Measurements from ENCODE around the gene LEP. TPM values are rescaled to one million over a fixed set of nuclear protein-coding genes. Genes with fewer than 3 reads are reported as not detected.
"Not testable (repeated sequence)": the region's sequence is repeated elsewhere in the genome, so short reads cannot be mapped to it uniquely, and the experiment has no call there.

LEP gene
- total RNA-seq, 1 donor from 2014 or later = 7.4 TPM

DNA sequence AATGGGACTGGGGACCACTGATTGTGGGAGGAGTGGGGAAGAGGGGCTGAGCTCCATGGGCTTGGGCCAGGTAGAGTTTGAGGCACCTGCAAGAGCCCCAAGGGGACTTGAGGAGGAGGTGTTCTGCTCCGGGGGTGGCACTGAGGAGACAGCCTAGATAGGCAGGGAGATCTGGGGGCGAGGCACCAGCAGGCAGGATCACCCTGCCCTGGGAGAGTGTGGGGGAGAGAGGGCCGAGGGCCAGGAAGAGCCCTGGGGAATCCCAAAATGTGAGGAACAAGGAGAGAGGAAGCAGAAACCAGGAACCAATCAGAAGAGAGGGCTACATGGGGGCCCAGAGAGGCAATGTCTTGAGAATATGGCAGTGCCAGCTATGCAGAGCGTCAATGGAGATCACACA is 34.6 kb downstream of the LEP start:
- no peaks in the 10 kb centered on the region for H3K27me3 ChIP-seq
- H3K36me3 ChIP-seq = no peaks in the 10 kb centered on the region
- H3K27ac ChIP-seq = no peak overlapping the region
- TF ChIP-seq POLR2AphosphoS5 (IDR thresholded peaks at IDR 0.05; ENCODE audit: insufficient read depth in 1 of 2, low read depth in 1 of 2) (no peak), POLR2A (IDR thresholded peaks at IDR 0.05) (no peak)
- TF ChIP-seq, protein P1, sequence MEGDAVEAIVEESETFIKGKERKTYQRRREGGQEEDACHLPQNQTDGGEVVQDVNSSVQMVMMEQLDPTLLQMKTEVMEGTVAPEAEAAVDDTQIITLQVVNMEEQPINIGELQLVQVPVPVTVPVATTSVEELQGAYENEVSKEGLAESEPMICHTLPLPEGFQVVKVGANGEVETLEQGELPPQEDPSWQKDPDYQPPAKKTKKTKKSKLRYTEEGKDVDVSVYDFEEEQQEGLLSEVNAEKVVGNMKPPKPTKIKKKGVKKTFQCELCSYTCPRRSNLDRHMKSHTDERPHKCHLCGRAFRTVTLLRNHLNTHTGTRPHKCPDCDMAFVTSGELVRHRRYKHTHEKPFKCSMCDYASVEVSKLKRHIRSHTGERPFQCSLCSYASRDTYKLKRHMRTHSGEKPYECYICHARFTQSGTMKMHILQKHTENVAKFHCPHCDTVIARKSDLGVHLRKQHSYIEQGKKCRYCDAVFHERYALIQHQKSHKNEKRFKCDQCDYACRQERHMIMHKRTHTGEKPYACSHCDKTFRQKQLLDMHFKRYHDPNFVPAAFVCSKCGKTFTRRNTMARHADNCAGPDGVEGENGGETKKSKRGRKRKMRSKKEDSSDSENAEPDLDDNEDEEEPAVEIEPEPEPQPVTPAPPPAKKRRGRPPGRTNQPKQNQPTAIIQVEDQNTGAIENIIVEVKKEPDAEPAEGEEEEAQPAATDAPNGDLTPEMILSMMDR (IDR thresholded peaks at IDR 0.05) = no peak
- peak in 1 of 2 donors; percentile 69 for DNase-seq (ENCODE audit: extremely low spot score in 2 of 2)
- H3K4me3 ChIP-seq = no peak overlapping the region
- H3K4me1 ChIP-seq = peaks cover 14% of the 10 kb centered on the region
- intact Hi-C loops (cut with DNase I) = no loop called here
- H3K9me3 ChIP-seq = peaks cover 5% of the 10 kb centered on the region

DNA sequence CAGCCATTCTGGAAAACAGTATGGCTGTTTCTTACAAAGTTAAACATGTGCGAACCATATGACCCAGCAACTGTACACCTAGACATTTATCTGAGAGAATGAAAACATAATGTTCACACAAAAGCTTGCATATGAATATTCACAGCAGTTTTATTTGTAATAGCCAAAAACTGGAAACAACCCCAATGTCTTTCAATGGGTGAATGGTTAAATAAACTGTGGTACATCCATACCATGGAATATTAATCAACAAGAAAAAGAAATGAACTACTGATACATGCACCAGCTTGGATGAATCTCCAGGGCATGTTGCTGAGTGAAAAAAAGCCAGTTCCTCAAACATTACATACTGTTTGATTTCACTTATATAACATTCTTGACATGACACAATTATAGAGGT is 37.3 kb downstream of the LEP start:
- Histone ChIP-seq H3K27me3 (no peaks in the 10 kb centered on the region), H3K9me3 (peaks cover 10% of the 10 kb centered on the region), H3K4me1 (no peaks in the 10 kb centered on the region), H3K4me3 (no peak overlapping the region), H3K27ac (no peak overlapping the region), H3K36me3 (no peaks in the 10 kb centered on the region)
- DNase-seq (ENCODE audit: extremely low spot score in 2 of 2) = no peak
- intact Hi-C loops (cut with DNase I) = no loop called here
- no peak for TF ChIP-seq POLR2AphosphoS5 (IDR thresholded peaks at IDR 0.05; ENCODE audit: insufficient read depth in 1 of 2, low read depth in 1 of 2)
- no peak for TF ChIP-seq POLR2A (IDR thresholded peaks at IDR 0.05)
- TF ChIP-seq, protein P1 (IDR thresholded peaks at IDR 0.05) = no peak

DNA sequence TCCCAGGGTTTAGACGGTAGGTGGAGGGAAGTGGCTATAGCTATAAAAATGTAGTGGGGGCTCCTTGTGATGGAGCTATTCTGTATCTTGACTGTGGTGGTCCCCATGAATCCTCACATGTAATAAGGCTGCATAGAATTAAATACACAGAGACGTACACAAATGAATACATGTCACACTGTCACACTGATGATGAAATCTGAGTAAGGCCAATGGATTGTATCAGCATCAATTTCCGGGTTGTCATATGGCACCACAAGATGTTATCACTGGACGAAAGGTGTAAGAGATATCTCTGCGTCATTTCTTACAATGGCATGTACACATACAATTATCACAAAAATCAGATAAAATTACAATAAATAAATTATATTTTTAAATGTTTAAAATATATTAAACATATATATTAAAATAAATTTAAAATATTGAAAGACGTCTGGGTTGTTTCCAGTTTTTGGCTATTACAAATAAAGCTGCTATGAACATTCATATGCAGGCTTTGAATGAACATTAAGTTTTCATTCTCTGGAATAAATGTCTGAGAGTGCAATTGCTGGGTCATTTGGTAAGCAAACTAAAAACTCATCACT is 38.1 kb downstream of the LEP start:
- TF ChIP-seq POLR2A (IDR thresholded peaks at IDR 0.05) = no peak
- DNase-seq (ENCODE audit: extremely low spot score in 2 of 2) = no peak
- Histone ChIP-seq H3K9me3 (peaks cover 10% of the 10 kb centered on the region), H3K4me3 (no peak overlapping the region), H3K4me1 (no peaks in the 10 kb centered on the region), H3K27ac (no peak overlapping the region), H3K27me3 (no peaks in the 10 kb centered on the region), H3K36me3 (no peaks in the 10 kb centered on the region)
- intact Hi-C loops (cut with DNase I) = no loop called here

DNA sequence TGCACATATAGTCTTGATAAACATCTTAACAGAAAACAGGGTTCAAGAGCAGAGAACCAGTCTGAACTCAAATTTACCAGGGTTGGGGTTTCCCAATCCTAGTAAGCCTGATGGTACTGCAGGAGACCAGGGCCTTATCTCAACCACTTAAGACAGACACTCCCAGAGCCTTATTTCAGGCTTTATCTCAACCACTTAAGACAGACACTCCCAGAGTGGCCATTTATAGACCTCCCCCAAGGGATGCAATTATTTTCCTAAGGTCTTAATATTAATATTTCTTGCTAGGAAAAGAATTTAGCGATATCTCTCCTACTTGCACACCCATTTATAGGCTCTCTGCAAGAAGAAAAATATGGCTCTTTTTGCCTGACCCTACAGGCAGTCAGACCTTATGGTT is 39.4 kb downstream of the LEP start:
- peaks cover 10% of the 10 kb centered on the region for H3K9me3 ChIP-seq
- H3K36me3 ChIP-seq; H3K4me3 ChIP-seq; H3K27me3 ChIP-seq; H3K27ac ChIP-seq; H3K4me1 ChIP-seq; intact Hi-C loops (cut with DNase I); DNase-seq (ENCODE audit: extremely low spot score in 2 of 2): not testable (repeated sequence)

DNA sequence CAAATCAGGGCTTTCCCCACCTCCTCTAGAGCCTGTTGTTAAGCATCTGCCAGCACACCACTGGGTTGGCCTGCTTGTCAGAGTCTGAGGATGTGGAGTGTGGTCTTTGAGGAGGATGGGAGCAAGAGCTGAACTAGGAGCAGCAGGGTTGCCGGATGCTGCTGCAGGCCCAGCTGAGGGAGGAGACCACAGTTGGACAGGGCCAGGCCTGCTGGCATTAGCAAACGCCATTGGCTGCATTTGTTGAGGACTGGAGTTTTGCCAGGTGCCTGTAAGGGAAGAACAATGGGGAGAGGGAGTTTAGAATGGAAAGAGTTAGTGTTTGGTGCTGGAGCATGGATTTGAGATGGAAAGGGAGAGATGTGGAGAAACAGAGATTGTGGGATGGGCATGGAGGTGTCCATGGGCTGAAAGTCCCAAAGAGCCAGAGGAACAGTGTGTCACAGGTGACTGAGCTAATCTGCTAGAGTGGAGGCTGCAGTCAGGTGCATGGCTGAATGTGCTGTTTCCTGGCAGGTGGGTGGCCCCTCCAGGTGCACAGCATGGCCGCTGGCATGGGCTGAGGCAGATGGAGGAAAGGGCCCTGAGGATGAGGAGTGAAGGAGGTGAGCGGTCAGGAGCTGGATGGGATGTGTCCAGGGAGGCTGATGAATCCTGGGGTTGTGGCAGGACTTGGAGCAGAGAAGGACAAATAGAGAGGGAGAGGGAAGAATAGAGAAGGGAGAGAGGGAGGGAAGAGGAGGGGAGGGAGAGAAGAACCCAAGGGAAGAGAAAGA is 40.7 kb downstream of the LEP start:
- H3K9me3 ChIP-seq = peaks cover 10% of the 10 kb centered on the region
- H3K27ac ChIP-seq = no peak overlapping the region
- H3K27me3 ChIP-seq = no peaks in the 10 kb centered on the region
- intact Hi-C loops (cut with DNase I) = no loop called here
- TF ChIP-seq, protein P1 (IDR thresholded peaks at IDR 0.05) = no peak
- no peak for TF ChIP-seq POLR2AphosphoS5 (IDR thresholded peaks at IDR 0.05; ENCODE audit: insufficient read depth in 1 of 2, low read depth in 1 of 2)
- no peak for TF ChIP-seq POLR2A (IDR thresholded peaks at IDR 0.05)
- DNase-seq (ENCODE audit: extremely low spot score in 2 of 2) = peak in 1 of 2 donors; percentile 58
- H3K36me3 ChIP-seq = no peaks in the 10 kb centered on the region
- H3K4me1 ChIP-seq = no peaks in the 10 kb centered on the region
- H3K4me3 ChIP-seq = no peak overlapping the region

DNA sequence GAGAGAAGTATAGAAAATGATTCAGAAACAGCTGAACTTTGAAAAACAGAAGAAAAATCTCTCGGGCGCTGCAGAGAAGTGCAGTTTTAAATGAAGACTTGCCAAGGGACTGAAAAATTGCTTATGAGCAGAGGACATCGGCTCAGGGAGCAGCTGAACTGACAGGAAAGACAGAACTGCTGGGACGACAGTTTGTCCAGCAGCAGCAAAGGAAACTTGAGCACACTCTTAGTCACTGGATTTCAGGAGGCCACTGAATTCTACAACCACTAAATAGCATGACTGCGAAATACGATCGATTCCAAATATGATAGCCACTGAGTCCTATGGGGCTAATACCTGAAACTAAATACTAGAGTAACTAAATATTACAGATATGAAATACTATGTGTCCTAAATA is 43.0 kb downstream of the LEP start:
- no peaks in the 10 kb centered on the region for H3K27me3 ChIP-seq
- no peak overlapping the region for H3K4me3 ChIP-seq
- TF ChIP-seq POLR2A (IDR thresholded peaks at IDR 0.05) (no peak), POLR2AphosphoS5 (IDR thresholded peaks at IDR 0.05; ENCODE audit: insufficient read depth in 1 of 2, low read depth in 1 of 2) (no peak)
- TF ChIP-seq, protein P1 (IDR thresholded peaks at IDR 0.05) = no peak
- no peaks in the 10 kb centered on the region for H3K36me3 ChIP-seq
- no peaks in the 10 kb centered on the region for H3K4me1 ChIP-seq
- DNase-seq (ENCODE audit: extremely low spot score in 2 of 2) = no peak
- intact Hi-C loops (cut with DNase I) = no loop called here
- peaks cover 10% of the 10 kb centered on the region for H3K9me3 ChIP-seq
- no peak overlapping the region for H3K27ac ChIP-seq
